Cerebellar cortex (tissue), 1 donor: ENCODE results near the gene PLPP6.

Source experiments
- DNase-seq: peaks from one replicate; pipeline ENCODE4 v3.0.0-alpha.2; 2015; ENCODE audit warnings: low spot score

PLPP6 gene

GRCh38 chr9:4700091-4700490 lies 38.0 kb downstream of the PLPP6 start:
- DNase-seq = no peak

DNA sequence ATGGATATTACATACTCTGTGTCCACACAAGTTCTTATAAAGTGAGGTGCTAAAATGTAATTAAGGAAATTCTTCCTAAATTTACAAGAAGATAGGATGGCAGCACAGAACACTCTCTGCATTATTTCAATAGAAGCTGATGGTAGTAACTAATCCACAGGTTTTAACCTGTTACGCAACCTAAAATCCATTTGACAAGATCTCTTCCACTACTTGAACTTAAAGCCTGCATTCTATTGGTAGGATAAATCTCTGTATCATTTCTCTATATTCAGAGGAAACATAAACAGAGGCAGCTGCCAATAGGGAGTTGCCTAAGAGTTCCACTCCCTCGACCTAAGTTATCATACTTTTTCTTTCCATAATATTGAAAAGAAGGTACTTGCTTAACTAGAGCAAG lies 38.8 kb downstream of the PLPP6 start:
- DNase-seq = no peak

- DNase-seq = no peak
Observed at GRCh38 chr9:4701526-4701925, 39.4 kb downstream of the PLPP6 start.

DNA sequence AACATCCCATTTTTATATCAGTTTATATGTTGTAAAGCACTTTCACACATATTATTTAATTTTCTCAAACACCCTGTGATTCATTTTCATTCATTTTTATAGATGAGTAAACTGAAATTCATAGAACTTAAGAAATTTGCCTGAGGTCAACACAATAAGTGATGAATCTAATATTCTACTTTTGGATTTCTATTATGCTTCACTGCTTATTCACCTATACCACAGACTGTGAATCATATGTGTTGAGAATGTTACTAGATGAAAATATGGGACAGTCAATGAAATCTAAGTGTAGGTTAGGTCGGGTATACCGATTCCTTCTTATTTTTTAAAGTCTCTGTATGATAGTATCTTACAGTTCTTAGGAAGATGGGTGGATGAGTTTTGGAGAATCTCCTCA lies 42.0 kb downstream of the PLPP6 start:
- DNase-seq = no peak

- no peak for DNase-seq
Observed at GRCh38 chr9:4706021-4706420, 43.9 kb downstream of the PLPP6 start.

GRCh38 chr9:4706971-4707622 lies 45.0 kb downstream of the PLPP6 start:
- DNase-seq = no peak

DNA sequence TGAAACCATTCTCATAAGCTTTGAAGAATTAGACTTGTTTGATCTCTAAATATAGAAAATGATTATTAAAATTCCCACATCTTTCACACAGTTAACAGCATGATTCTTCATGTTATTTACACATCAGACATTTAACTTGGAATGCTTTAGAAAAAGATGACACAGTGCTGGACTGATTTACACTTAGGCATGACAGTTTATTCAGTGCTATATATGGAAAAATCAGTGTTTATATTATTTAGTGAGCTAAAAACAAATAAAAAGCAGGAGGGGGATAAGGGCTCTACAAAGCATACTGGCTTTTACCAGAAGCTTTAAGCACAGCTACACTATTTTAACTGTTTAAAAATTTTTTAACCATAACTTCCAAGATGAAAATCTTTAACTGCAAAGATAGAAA lies 47.3 kb downstream of the PLPP6 start:
- DNase-seq = no peak

GRCh38 chr9:4713849-4714248 lies 51.8 kb downstream of the PLPP6 start:
- DNase-seq = no peak

GRCh38 chr9:4714266-4715016 lies 52.3 kb downstream of the PLPP6 start:
- DNase-seq = no peak
